Measurements from ENCODE around the gene ABL2.

DNA sequence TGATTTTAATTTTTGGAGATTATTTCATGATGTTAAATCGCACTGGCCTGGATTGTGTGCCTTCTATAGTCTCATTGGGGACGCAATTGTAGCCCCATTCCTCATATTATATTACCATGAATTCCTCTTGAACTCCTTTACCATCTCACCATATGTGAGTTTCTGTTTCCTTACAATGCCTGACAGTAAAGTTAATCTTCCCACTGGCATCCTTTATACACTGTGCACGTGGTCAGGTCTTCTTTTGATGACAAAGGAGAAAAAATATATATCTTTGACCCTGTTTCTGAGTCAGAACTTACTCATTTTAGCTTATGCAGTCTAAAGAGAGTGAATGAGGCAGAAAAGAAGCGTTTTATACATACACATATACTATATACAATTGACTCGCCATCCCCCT is 774 bp upstream of the ABL2 start:
- TF ChIP-seq HLTF (IDR thresholded peaks at IDR 0.05) (no peak), KAT2B (IDR thresholded peaks at IDR 0.05; ENCODE audit: low read depth, low read length) (no peak), EP300 (IDR thresholded peaks at IDR 0.05; ENCODE audit: low read length) (no peak), ZC3H4 (CRISPR knock-in tag; IDR thresholded peaks at IDR 0.05; ENCODE audit: borderline replicate concordance) (no peak)
- TF ChIP-seq, protein P1, sequence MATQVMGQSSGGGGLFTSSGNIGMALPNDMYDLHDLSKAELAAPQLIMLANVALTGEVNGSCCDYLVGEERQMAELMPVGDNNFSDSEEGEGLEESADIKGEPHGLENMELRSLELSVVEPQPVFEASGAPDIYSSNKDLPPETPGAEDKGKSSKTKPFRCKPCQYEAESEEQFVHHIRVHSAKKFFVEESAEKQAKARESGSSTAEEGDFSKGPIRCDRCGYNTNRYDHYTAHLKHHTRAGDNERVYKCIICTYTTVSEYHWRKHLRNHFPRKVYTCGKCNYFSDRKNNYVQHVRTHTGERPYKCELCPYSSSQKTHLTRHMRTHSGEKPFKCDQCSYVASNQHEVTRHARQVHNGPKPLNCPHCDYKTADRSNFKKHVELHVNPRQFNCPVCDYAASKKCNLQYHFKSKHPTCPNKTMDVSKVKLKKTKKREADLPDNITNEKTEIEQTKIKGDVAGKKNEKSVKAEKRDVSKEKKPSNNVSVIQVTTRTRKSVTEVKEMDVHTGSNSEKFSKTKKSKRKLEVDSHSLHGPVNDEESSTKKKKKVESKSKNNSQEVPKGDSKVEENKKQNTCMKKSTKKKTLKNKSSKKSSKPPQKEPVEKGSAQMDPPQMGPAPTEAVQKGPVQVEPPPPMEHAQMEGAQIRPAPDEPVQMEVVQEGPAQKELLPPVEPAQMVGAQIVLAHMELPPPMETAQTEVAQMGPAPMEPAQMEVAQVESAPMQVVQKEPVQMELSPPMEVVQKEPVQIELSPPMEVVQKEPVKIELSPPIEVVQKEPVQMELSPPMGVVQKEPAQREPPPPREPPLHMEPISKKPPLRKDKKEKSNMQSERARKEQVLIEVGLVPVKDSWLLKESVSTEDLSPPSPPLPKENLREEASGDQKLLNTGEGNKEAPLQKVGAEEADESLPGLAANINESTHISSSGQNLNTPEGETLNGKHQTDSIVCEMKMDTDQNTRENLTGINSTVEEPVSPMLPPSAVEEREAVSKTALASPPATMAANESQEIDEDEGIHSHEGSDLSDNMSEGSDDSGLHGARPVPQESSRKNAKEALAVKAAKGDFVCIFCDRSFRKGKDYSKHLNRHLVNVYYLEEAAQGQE (IDR thresholded peaks at IDR 0.05; ENCODE audit: borderline replicate concordance) = no peak
- TF ChIP-seq, protein P1 (CRISPR knock-in tag; IDR thresholded peaks at IDR 0.05; ENCODE audit: low read depth) = no peak
- TF ChIP-seq, protein P2, sequence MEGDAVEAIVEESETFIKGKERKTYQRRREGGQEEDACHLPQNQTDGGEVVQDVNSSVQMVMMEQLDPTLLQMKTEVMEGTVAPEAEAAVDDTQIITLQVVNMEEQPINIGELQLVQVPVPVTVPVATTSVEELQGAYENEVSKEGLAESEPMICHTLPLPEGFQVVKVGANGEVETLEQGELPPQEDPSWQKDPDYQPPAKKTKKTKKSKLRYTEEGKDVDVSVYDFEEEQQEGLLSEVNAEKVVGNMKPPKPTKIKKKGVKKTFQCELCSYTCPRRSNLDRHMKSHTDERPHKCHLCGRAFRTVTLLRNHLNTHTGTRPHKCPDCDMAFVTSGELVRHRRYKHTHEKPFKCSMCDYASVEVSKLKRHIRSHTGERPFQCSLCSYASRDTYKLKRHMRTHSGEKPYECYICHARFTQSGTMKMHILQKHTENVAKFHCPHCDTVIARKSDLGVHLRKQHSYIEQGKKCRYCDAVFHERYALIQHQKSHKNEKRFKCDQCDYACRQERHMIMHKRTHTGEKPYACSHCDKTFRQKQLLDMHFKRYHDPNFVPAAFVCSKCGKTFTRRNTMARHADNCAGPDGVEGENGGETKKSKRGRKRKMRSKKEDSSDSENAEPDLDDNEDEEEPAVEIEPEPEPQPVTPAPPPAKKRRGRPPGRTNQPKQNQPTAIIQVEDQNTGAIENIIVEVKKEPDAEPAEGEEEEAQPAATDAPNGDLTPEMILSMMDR (IDR thresholded peaks at IDR 0.05 in 2 of 3, conservative IDR thresholded peaks at IDR 0.05 in 1 of 3; ENCODE audit: insufficient read depth in 2 of 3, low read depth in 1 of 3, low read length in 3 of 3) = no peak
